ENCODE measurements around the gene CAPN2. TPM values are rescaled to one million over a fixed set of nuclear protein-coding genes. Genes with fewer than 3 reads are reported as not detected.
"Not testable (repeated sequence)": the region's sequence is repeated elsewhere in the genome, so short reads cannot be mapped to it uniquely, and the experiment has no call there.

Gene CAPN2
- total RNA-seq, 1 experiment from 2014 or later = 198 TPM

DNA sequence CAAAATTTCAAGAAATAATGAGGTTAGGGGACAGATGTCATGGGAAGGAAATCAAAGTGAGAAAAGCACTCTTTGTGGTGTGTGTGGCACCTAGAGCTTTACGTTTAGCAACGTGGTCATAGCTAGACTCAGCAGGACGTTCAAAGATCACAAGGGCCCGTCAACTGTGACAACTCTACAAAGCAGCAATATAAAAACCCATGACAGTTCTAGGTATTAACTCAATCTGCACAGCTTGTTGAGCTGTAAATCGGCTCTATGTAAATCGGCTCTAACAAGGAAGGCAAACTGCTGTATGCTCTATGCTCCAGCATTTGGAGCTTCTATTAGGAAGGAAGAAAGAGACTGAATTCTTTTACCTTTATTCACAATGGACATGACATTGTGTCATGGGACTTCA is 68.6 kb downstream of the CAPN2 start:
- H3K9me3 ChIP-seq = no peaks in the 10 kb centered on the region
- no peaks in the 10 kb centered on the region for H3K27me3 ChIP-seq
- DNase-seq = no peak
- peaks cover 43% of the 10 kb centered on the region for H3K36me3 ChIP-seq
- no peak overlapping the region for H3K4me3 ChIP-seq

DNA sequence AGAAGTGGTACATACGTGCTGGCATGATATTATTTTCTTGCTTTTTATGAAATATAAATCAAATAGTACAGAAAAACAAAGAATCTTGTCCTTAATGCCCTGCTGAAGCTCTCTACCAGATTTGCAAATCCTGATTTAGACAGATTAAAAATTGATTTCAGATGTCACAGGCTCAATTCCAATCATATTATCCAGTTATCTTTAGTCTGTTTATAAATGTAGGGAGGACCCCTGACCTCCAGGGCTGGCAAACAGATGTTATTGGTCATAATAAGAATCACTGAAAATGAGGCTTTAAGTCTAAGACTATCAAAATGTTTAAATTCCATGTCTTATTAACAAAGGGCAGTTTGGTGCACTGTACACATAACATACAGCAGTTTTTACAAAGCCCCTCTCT is 71.3 kb downstream of the CAPN2 start:
- DNase-seq = no peak
- no peaks in the 10 kb centered on the region for H3K27me3 ChIP-seq
- no peak overlapping the region for H3K4me3 ChIP-seq
- no peaks in the 10 kb centered on the region for H3K9me3 ChIP-seq
- H3K36me3 ChIP-seq = peaks cover 34% of the 10 kb centered on the region

DNA sequence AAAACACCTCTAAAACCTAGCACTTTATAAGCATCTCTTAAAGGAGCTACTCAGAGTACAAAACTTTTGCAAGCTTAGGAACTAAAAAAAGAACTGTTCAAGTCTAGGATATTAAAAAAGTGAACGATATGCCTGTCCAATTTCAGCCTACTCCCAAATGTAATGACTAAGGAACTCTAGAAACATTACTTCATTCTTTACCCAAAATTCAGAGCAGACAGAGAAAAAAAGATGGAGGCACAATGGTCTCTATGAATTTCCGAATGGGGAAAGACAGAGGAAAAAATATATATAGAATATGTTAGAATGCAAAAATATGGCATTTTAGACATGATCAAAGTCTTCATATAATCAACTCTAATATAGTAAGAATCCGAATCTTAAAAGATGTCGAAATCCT is 72.2 kb downstream of the CAPN2 start:
- no peak for DNase-seq
- H3K9me3 ChIP-seq = no peaks in the 10 kb centered on the region
- peaks cover 38% of the 10 kb centered on the region for H3K36me3 ChIP-seq
- H3K4me3 ChIP-seq = no peak overlapping the region
- H3K27me3 ChIP-seq = no peaks in the 10 kb centered on the region

GRCh38 chr1:223785808-223786207 is 73.5 kb downstream of the CAPN2 start:
- no peak overlapping the region for H3K4me3 ChIP-seq

GRCh38 chr1:223788746-223789415 is 76.5 kb downstream of the CAPN2 start:
- Histone ChIP-seq H3K27me3 (no peaks in the 10 kb centered on the region), H3K9me3 (no peaks in the 10 kb centered on the region), H3K36me3 (peaks cover 29% of the 10 kb centered on the region), H3K4me3 (no peak overlapping the region)
- no peak for DNase-seq

More at GRCh38 chr1:223785808-223786207, 73.5 kb downstream of the CAPN2 start:
- no peaks in the 10 kb centered on the region for H3K27me3 ChIP-seq
- H3K36me3 ChIP-seq = peaks cover 29% of the 10 kb centered on the region
- no peak for DNase-seq
- H3K9me3 ChIP-seq = no peaks in the 10 kb centered on the region

DNA sequence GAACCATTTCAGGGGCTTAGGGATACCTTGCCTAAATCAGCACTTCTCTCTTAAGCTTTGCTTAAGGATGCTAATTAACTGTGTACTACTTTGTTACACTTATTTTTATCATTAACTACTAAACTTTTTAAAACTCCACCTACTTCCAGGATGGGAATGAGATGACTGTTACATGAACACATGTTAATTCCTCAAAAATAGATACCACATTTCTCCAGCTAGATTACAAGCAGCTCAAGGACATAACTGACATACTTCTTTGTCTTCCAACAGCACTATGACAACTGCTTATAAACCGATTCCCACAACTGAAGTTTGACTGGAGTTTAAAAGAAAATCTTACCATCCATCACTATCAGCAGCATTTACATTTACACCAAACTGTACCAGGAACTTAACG is 79.7 kb downstream of the CAPN2 start:
- no peak for DNase-seq
- Histone ChIP-seq H3K9me3 (no peaks in the 10 kb centered on the region), H3K36me3 (peaks cover 28% of the 10 kb centered on the region), H3K4me3 (no peak overlapping the region), H3K27me3 (no peaks in the 10 kb centered on the region)

DNA sequence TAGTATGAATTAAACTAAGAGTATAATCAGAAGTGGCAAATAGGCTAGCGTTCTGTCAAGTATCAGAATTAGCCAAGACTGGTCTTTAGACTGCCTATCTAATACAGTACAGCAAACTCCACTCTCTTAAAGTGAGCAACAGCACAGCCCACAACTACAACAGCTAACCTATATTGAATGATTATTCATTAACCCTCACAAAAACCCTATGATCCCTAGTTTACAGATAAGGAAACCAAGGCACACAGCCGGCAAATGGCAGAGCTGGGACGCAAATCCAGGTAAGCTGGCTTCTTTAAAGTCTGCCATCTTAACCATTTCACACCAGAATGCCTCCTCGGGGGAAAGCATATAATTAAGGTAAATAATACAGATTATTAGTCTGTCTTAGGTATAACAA is 81.4 kb downstream of the CAPN2 start:
- no peak overlapping the region for H3K4me3 ChIP-seq
- no peaks in the 10 kb centered on the region for H3K27me3 ChIP-seq

DNA sequence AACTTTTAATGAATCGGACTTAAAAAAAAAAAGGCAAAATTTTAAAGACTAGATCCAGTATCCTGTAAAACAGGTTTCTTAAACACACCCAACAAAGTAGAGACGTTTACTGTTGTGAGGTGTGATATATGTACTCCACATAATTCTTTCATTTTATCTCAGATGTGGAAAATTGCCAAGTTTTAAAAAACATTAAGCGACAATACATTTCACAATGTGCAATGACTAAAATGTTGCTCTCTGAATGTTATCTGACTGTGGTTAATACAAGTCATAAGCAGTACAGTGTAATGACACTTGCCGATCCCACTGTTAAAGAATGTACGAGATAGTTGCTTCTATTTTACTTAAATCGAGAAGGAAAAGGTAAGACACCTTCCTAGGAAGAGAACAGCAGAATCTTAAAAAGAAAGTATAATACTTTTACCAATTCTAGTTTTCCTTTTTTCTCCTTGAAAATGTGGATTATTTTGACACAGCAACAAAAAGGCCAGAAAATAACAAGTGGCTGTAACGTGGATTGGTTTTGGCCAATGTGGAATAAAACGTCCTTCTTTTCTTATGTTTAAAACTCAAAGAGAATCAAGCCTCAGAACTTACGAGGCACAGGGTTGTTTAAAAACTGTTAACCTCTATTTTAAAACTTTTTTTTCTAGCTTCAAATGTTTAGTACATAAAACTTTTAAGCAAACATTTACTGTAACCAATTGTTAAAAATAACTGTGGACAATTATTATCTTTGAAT is 82.0 kb downstream of the CAPN2 start:
- H3K4me3 ChIP-seq = no peak overlapping the region
- no peak for DNase-seq
- H3K9me3 ChIP-seq = no peaks in the 10 kb centered on the region
- no peaks in the 10 kb centered on the region for H3K27me3 ChIP-seq
- H3K36me3 ChIP-seq = peaks cover 23% of the 10 kb centered on the region

More for the DNA sequence above, 81.4 kb downstream of the CAPN2 start:
- DNase-seq = no peak
- H3K36me3 ChIP-seq = peaks cover 25% of the 10 kb centered on the region
- H3K9me3 ChIP-seq = no peaks in the 10 kb centered on the region

- no peaks in the 10 kb centered on the region for H3K27me3 ChIP-seq
- no peak for DNase-seq
- peaks cover 30% of the 10 kb centered on the region for H3K36me3 ChIP-seq
- no peaks in the 10 kb centered on the region for H3K9me3 ChIP-seq
- no peak overlapping the region for H3K4me3 ChIP-seq
These were observed 83.9 kb downstream of the CAPN2 start for GRCh38 chr1:223796210-223796609.

DNA sequence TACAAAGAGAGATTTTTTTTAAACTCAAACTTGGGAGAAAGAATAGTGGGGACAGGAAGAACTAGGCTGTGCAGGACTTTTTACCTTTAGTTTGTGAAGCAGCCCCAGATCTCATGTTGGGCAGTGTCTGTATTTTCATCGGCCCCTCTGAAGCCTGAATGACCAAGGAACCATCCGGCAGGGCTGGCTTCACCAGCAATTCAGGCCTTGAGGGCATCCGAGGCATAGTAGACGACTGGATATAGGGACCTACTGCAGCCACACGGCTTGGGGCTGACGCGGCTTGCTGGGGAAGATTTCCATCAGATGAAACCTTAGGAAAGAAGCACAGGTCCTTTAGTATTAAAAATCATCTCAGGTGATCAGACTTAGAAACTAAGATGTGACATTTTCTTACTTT is 89.7 kb downstream of the CAPN2 start:
- DNase-seq = no peak
- Histone ChIP-seq H3K36me3 (peaks cover 44% of the 10 kb centered on the region), H3K27me3 (no peaks in the 10 kb centered on the region), H3K4me3 (no peak overlapping the region), H3K9me3 (no peaks in the 10 kb centered on the region)

GRCh38 chr1:223802602-223803001 is 90.3 kb downstream of the CAPN2 start:
- no peaks in the 10 kb centered on the region for H3K9me3 ChIP-seq
- no peak for DNase-seq
- H3K27me3 ChIP-seq = no peaks in the 10 kb centered on the region
- H3K4me3 ChIP-seq = no peak overlapping the region
- H3K36me3 ChIP-seq = peaks cover 48% of the 10 kb centered on the region

GRCh38 chr1:223803211-223803610 is 90.9 kb downstream of the CAPN2 start:
- 0 out of 2 replicates have a peak, but pooled peaks cover 1% of the 10 kb centered on the region for H3K9me3 ChIP-seq
- H3K4me3 ChIP-seq = no peak overlapping the region
- no peaks in the 10 kb centered on the region for H3K27me3 ChIP-seq
- peaks cover 46% of the 10 kb centered on the region for H3K36me3 ChIP-seq
- no peak for DNase-seq

- DNase-seq, H3K9me3 ChIP-seq, H3K27me3 ChIP-seq, H3K4me3 ChIP-seq: not testable (repeated sequence)
- H3K36me3 ChIP-seq = peaks cover 20% of the 10 kb centered on the region
These were observed 97.6 kb downstream of the CAPN2 start for GRCh38 chr1:223809905-223810304.

- DNase-seq = no peak
- Histone ChIP-seq H3K4me3 (no peak overlapping the region), H3K36me3 (peaks cover 17% of the 10 kb centered on the region), H3K9me3 (0 out of 2 replicates have a peak, but pooled peaks cover 1% of the 10 kb centered on the region), H3K27me3 (no peaks in the 10 kb centered on the region)
These were observed 98.2 kb downstream of the CAPN2 start for GRCh38 chr1:223810586-223810985.

DNA sequence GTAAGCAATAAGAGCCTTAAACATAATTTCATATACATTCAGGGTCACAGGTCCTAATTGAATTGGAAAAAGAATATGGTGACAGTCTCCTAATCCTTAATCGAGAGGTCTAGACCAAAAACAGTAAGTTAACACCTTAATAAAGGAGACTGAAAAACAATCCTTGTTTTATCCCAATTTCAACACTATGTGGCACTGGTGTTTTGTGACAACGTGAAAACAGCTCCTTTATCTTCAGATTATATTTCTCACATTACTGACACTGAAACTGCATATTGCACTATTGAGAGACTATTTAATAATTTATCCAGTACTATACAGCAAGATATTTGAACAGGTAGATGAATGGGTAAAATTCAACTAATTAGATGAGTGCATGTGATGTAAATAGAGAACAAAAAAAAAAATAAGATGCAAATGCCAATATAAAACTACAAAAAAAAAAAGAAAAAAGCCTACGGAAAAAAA is 99.3 kb downstream of the CAPN2 start:
- 0 out of 2 replicates have a peak, but pooled peaks cover 1% of the 10 kb centered on the region for H3K9me3 ChIP-seq
- H3K36me3 ChIP-seq = peaks cover 21% of the 10 kb centered on the region
- no peak for DNase-seq
- H3K4me3 ChIP-seq = no peak overlapping the region
- no peaks in the 10 kb centered on the region for H3K27me3 ChIP-seq

DNA sequence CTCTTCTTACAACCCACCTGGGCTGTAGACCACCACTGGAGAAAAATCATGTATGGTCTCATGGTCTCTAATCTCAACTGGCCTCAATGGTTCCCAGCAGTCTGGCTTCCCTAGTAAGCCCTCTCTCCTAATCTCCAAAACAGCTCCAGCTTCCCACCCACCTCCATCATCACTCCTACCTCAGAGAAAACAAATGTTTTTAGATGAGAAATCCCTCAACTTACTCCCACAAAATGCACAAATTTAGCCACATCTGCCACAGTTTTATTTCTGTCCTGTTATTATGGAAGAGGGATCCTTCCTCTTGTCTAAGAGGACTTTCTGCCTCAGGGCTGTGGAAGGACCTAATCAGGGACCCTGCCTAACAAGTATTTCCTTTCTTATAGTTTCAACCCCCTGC is 101.3 kb downstream of the CAPN2 start:
- Histone ChIP-seq H3K9me3 (no peaks in the 10 kb centered on the region), H3K36me3 (peaks cover 10% of the 10 kb centered on the region), H3K4me3 (no peak overlapping the region), H3K27me3 (no peaks in the 10 kb centered on the region)
- no peak for DNase-seq

DNA sequence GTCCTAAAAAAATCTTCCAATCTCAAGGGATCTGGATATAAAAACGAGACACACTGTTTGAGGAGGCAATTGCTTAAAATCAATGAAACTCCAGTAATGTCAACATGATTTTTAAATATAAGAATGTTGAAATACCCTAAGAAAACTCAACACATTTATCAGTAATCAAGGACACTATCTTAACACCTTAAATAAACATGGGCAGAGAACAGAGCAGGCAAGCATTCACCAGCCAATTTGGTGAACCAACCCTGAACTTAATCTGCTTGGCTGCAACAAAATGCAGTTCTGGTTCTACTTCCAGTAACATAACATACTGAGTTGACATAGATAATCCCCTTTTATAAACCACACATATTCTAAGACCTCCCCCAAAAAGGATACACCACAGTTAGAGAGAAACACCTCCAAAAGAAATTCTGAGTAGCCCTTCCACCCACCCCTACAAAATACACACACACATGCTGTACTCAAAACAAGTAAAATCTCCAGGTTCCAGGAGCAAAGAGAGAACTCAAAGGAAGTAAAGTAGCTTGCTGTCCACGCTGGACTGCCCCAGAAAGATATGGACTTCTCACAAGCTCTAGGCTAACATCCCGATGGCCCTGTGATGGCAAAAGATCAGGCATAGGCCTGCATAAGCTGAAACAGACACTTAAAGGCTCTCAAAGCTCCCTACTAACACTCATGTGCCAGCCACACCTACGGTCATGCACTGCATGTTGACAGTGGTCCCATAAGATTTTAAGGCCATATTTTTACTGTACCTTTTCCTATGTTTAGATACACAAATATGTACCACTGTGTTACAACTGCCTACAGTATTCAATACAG is 102.9 kb downstream of the CAPN2 start:
- H3K27me3 ChIP-seq = no peaks in the 10 kb centered on the region
- peaks cover 10% of the 10 kb centered on the region; the same call in 1 of the 2 replicates for H3K36me3 ChIP-seq
- no peak overlapping the region for H3K4me3 ChIP-seq
- DNase-seq = no peak
- H3K9me3 ChIP-seq = no peaks in the 10 kb centered on the region
